ENCODE data around the gene PDZD2.

DNA sequence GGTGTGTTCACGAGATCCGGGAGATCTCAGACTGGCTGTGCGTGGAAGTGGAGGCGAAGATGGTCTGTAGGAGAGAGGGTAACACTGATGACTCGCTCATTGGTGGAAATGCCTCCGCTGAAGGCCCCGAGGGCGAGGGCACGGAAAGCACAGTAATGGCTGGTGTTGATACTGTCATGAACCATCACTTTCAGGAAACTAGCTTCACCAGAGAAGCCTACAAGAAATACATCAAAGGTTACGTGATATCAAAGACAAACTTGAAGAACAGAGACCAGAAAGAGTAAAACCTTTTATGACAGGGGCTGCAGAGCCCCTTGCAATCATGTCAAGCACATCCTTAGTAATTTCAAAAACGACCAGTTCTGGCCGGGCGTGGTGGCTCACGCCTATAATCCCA, 269.5 kb downstream of the PDZD2 start:
- TF ChIP-seq EZH2phosphoT487 (IDR thresholded peaks at IDR 0.05): no peak
- no peak for TF ChIP-seq CTCF (IDR thresholded peaks at IDR 0.05)

All from neural progenitor cell (in vitro differentiated cells).